Epithelial cell of esophagus (primary cell): ENCODE results near the gene ARHGAP40.

Experiments used
- DNase-seq: peaks from one replicate; pipeline ENCODE4 v3.0.0; 2010; ENCODE audit warnings: low read depth
- H3K4me3 ChIP-seq: 2 replicates; pipeline ENCODE4 v1.5.1; 2011; ENCODE audit warnings: mild to moderate bottlenecking, low read length, control low read depth
- TF ChIP-seq, protein P1 (sequence below): IDR thresholded peaks from 2 replicates; pipeline ENCODE4 v1.5.1; 2011; ENCODE audit warnings: low read depth, mild to moderate bottlenecking, low read length, control low read depth, inconsistent platforms; ENCODE audit not compliant: insufficient read depth; ENCODE audit errors: missing control alignments

Gene ARHGAP40

GRCh38 chr20:38660429-38660828, 58.8 kb downstream of the ARHGAP40 start:
- no peak overlapping the region for H3K4me3 ChIP-seq
- TF ChIP-seq, protein P1, sequence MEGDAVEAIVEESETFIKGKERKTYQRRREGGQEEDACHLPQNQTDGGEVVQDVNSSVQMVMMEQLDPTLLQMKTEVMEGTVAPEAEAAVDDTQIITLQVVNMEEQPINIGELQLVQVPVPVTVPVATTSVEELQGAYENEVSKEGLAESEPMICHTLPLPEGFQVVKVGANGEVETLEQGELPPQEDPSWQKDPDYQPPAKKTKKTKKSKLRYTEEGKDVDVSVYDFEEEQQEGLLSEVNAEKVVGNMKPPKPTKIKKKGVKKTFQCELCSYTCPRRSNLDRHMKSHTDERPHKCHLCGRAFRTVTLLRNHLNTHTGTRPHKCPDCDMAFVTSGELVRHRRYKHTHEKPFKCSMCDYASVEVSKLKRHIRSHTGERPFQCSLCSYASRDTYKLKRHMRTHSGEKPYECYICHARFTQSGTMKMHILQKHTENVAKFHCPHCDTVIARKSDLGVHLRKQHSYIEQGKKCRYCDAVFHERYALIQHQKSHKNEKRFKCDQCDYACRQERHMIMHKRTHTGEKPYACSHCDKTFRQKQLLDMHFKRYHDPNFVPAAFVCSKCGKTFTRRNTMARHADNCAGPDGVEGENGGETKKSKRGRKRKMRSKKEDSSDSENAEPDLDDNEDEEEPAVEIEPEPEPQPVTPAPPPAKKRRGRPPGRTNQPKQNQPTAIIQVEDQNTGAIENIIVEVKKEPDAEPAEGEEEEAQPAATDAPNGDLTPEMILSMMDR: no peak
- no peak for DNase-seq

DNA sequence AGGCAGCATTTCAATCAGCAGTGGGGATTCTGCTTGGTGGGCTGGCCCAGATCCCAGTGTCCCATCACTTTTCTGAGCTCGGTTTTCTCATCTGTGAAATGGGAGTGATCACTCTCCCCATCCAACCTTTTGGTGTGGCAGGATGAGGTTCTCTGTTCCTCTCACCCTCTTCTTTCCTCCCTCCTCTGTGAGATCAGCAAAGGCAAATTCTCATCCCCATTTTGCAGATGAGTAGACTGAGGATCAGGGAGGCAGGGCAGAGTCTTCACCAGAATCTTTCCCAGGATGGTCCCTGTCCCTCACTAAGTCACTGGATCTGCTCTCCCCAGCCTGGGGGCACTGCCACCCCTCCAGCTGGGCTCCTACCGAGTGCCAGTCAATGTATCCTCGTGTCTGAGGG, 62.1 kb downstream of the ARHGAP40 start:
- TF ChIP-seq, protein P1: no peak
- no peak overlapping the region for H3K4me3 ChIP-seq
- DNase-seq: no peak

GRCh38 chr20:38664284-38664683, 62.7 kb downstream of the ARHGAP40 start:
- TF ChIP-seq, protein P1: no peak
- DNase-seq: no peak
- H3K4me3 ChIP-seq: no peak overlapping the region

DNA sequence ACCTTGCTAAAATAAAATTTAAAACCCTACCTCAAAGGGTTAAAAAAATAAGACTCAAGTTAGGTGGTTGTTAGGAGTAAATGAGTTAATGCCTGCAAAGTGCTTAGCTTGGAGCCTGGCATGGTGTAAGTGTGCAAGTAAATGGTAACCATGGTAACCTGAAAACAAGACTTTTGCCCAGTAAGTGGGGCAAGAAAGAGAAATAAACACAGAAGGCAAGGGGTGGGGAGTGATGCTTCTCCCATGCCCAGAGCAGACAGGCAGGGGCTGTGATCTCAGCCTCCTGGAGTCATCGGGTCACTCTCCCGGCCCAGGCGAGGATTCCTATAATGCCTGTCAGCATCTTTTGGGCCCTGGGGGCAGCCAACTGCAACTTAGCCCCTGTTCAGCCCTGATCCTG, 63.5 kb downstream of the ARHGAP40 start:
- H3K4me3 ChIP-seq: no peak overlapping the region
- TF ChIP-seq, protein P1: no peak
- DNase-seq: no peak

- TF ChIP-seq, protein P1: no peak
Observed at GRCh38 chr20:38665506-38666285, 64.1 kb downstream of the ARHGAP40 start.

GRCh38 chr20:38667417-38667956, 65.9 kb downstream of the ARHGAP40 start:
- H3K4me3 ChIP-seq: no peak overlapping the region
- DNase-seq: no peak
- TF ChIP-seq, protein P1: no peak

More at GRCh38 chr20:38665506-38666285, 64.1 kb downstream of the ARHGAP40 start:
- no peak overlapping the region for H3K4me3 ChIP-seq
- DNase-seq: no peak
